Measurements from ENCODE around the gene TEAD4. TPM values are rescaled to one million over a fixed set of nuclear protein-coding genes. Genes with fewer than 3 reads are reported as not detected.

Gene TEAD4
- total RNA-seq, 4 donors from 2014 or later: 14.8 to 34.3 (median 23.4) TPM

GRCh38 chr12:3033539-3033867, 74.3 kb downstream of the TEAD4 start:
- intact Hi-C loops (cut with DNase I; ENCODE audit: low total_unique reads): no loop called here
- no peak for TF ChIP-seq CTCF (IDR thresholded peaks at IDR 0.05)
- 84 to 86% methylated on average over 8 of the region's 8 CpGs for WGBS, 2 donors
- DNase-seq (ENCODE audit: low spot score in 2 of 2): no peak
- no peak overlapping the region for H3K4me3 ChIP-seq (ENCODE audit: low read depth, poor library complexity, severe bottlenecking)

- no peak for DNase-seq (ENCODE audit: low spot score in 2 of 2)
- no peak overlapping the region for H3K4me3 ChIP-seq (ENCODE audit: low read depth, poor library complexity, severe bottlenecking)
- 42 to 50% methylated on average over 10 of the region's 10 CpGs for whole genome bisulfite sequencing, 2 donors
- TF ChIP-seq CTCF (IDR thresholded peaks at IDR 0.05) (no peak), POLR2A (IDR thresholded peaks at IDR 0.05) (no peak)
- intact Hi-C loops (cut with DNase I; ENCODE audit: low total_unique reads): no loop called here
Measured at GRCh38 chr12:3034067-3034750, 75.0 kb downstream of the TEAD4 start.

GRCh38 chr12:3035171-3035570, 76.0 kb downstream of the TEAD4 start:
- intact Hi-C loops (cut with DNase I; ENCODE audit: low total_unique reads): no loop called here
- no peak overlapping the region for H3K4me3 ChIP-seq (ENCODE audit: low read depth, poor library complexity, severe bottlenecking)
- DNase-seq (ENCODE audit: low spot score in 2 of 2): no peak
- 87 to 89% methylated on average over 5 of the region's 5 CpGs for whole genome bisulfite sequencing, 2 donors
- TF ChIP-seq CTCF (IDR thresholded peaks at IDR 0.05) (no peak), POLR2A (IDR thresholded peaks at IDR 0.05) (no peak)

GRCh38 chr12:3035815-3036702, 76.9 kb downstream of the TEAD4 start:
- intact Hi-C loops (cut with DNase I; ENCODE audit: low total_unique reads): no loop called here
- H3K4me3 ChIP-seq (ENCODE audit: low read depth, poor library complexity, severe bottlenecking): no peak overlapping the region
- TF ChIP-seq CTCF (IDR thresholded peaks at IDR 0.05) (no peak), POLR2A (IDR thresholded peaks at IDR 0.05) (no peak)
- 72 to 80% methylated on average over 16 of the region's 16 CpGs for WGBS, 2 donors
- DNase-seq (ENCODE audit: low spot score in 2 of 2): no peak

GRCh38 chr12:3036901-3037600, 77.9 kb downstream of the TEAD4 start:
- no peak overlapping the region for H3K4me3 ChIP-seq (ENCODE audit: low read depth, poor library complexity, severe bottlenecking)
- WGBS, 2 donors: 88 to 91% methylated on average over 12 of the region's 12 CpGs
- TF ChIP-seq POLR2A (IDR thresholded peaks at IDR 0.05): no peak
- TF ChIP-seq CTCF (IDR thresholded peaks at IDR 0.05): no peak
- DNase-seq (ENCODE audit: low spot score in 2 of 2): no peak
- intact Hi-C loops (cut with DNase I; ENCODE audit: low total_unique reads): no loop called here
